Uterus (tissue), 4 donors: Measurements from ENCODE around the gene UMODL1. TPM values are rescaled to one million over a fixed set of nuclear protein-coding genes. Genes with fewer than 3 reads are reported as not detected.

Experiments used
- DNase-seq, 2 donors: peaks; one replicate each; pipeline ENCODE4 v3.0.0-alpha.2; 2019 to 2020
- H3K27ac ChIP-seq, 2 donors: fragments of 200-600 bp; sonication (generic); 1 replicate in 1 of 2; 2 replicates in 1 of 2; pipeline ENCODE4 v1.5.1; 2016 to 2018
- H3K27me3 ChIP-seq, 2 donors: fragments of 200-600 bp; sonication (generic); one replicate each; pipeline ENCODE4 v1.5.1; 2018 to 2019; ENCODE audit warnings: control low read depth in 1 of 2
- H3K36me3 ChIP-seq, 2 donors: fragments of 200-600 bp; sonication (generic); one replicate each; pipeline ENCODE4 v1.5.1; 2019; ENCODE audit warnings: control low read depth in 1 of 2
- H3K4me1 ChIP-seq, 2 donors: fragments of 200-600 bp; sonication (generic); one replicate each; pipeline ENCODE4 v1.5.1; 2018 to 2019; ENCODE audit warnings: control low read depth in 1 of 2
- H3K4me3 ChIP-seq, 2 donors: fragments of 200-600 bp; sonication (generic); 1 replicate in 1 of 2; 2 replicates in 1 of 2; pipeline ENCODE4 v1.5.1; 2018 to 2019; ENCODE audit warnings: mild to moderate bottlenecking in 1 of 2
- H3K9me3 ChIP-seq, 2 donors: fragments of 200-600 bp; sonication (generic); one replicate each; pipeline ENCODE4 v1.5.1; 2019; ENCODE audit warnings: control low read depth in 1 of 2
- CTCF ChIP-seq, 4 experiments: fragments of 200-600 bp in 2 of 4; fragments of 450-650 bp in 2 of 4; sonication (generic) in 2 of 4; IDR thresholded peaks; one replicate each; pipeline ENCODE4 v1.5.1; 2016 to 2019; ENCODE audit warnings: antibody characterized with exemption in 4 of 4, mild to moderate bottlenecking in 2 of 4, moderate library complexity in 1 of 4
- POLR2A ChIP-seq, 2 donors: fragments of 450-650 bp; IDR thresholded peaks; one replicate each; pipeline ENCODE4 v1.6.1; 2016; ENCODE audit warnings: antibody characterized with exemption in 2 of 2, mild to moderate bottlenecking in 1 of 2, moderate library complexity in 1 of 2
- intact Hi-C: fragments of 100-400 bp; cut with DNase I; formaldehyde crosslinking; loops from one replicate; pipeline ENCODE4 v1.15.1; 2023; ENCODE audit warnings: low total_unique reads
- total RNA-seq, 4 donors: library from RNA; depleted of rRNA in 3 of 4; stranded (reverse); fragments of >200 nt in 3 of 4; gene quantifications; one replicate each; pipeline versions ENCODE4 v1.1.0 to v1.2.4, GENCODE V29; 2014 to 2023
- donor health status: DM: yes; HTN: yes; CAD: no.

Gene UMODL1
- total RNA-seq, 4 donors from 2014 or later, result not detected

- no peaks in the 10 kb centered on the region for H3K36me3 ChIP-seq
- no peak for TF ChIP-seq POLR2A (IDR thresholded peaks at IDR 0.05)
- no peak for TF ChIP-seq CTCF (IDR thresholded peaks at IDR 0.05)
- H3K27ac ChIP-seq, result no peak overlapping the region
- H3K27me3 ChIP-seq, result no peaks in the 10 kb centered on the region
- intact Hi-C loops, result no loop called here
- H3K9me3 ChIP-seq, result no peaks in the 10 kb centered on the region
- no peak overlapping the region for H3K4me3 ChIP-seq
- H3K4me1 ChIP-seq, result no peaks in the 10 kb centered on the region
- DNase-seq, result no peak
Observed at GRCh38 chr21:42129300-42130266, 58.5 kb downstream of the UMODL1 start.

GRCh38 chr21:42130441-42130840, 59.3 kb downstream of the UMODL1 start:
- DNase-seq, result no peak
- intact Hi-C loops, result no loop called here
- no peaks in the 10 kb centered on the region for H3K9me3 ChIP-seq
- TF ChIP-seq POLR2A (IDR thresholded peaks at IDR 0.05) (no peak), CTCF (IDR thresholded peaks at IDR 0.05) (no peak)
- H3K4me3 ChIP-seq, result no peak overlapping the region
- no peaks in the 10 kb centered on the region for H3K4me1 ChIP-seq
- no peaks in the 10 kb centered on the region for H3K36me3 ChIP-seq
- H3K27ac ChIP-seq, result no peak overlapping the region
- H3K27me3 ChIP-seq, result no peaks in the 10 kb centered on the region

GRCh38 chr21:42132183-42132582, 61.1 kb downstream of the UMODL1 start:
- Histone ChIP-seq H3K27me3 (no peaks in the 10 kb centered on the region), H3K4me1 (no peaks in the 10 kb centered on the region), H3K27ac (no peak overlapping the region), H3K4me3 (no peak overlapping the region), H3K9me3 (no peaks in the 10 kb centered on the region), H3K36me3 (no peaks in the 10 kb centered on the region)
- no peak for DNase-seq
- intact Hi-C loops, result no loop called here
- no peak for TF ChIP-seq CTCF (IDR thresholded peaks at IDR 0.05)
- no peak for TF ChIP-seq POLR2A (IDR thresholded peaks at IDR 0.05)

GRCh38 chr21:42133131-42133530, 62.0 kb downstream of the UMODL1 start:
- Histone ChIP-seq H3K27ac (no peak overlapping the region), H3K4me3 (no peak overlapping the region), H3K4me1 (no peaks in the 10 kb centered on the region), H3K9me3 (no peaks in the 10 kb centered on the region), H3K36me3 (no peaks in the 10 kb centered on the region), H3K27me3 (no peaks in the 10 kb centered on the region)
- intact Hi-C loops, result no loop called here
- TF ChIP-seq CTCF (IDR thresholded peaks at IDR 0.05) (no peak), POLR2A (IDR thresholded peaks at IDR 0.05) (no peak)
- no peak for DNase-seq

- TF ChIP-seq CTCF (IDR thresholded peaks at IDR 0.05) (no peak), POLR2A (IDR thresholded peaks at IDR 0.05) (no peak)
- DNase-seq, result no peak
- H3K27me3 ChIP-seq, result no peaks in the 10 kb centered on the region
- H3K4me1 ChIP-seq, result no peaks in the 10 kb centered on the region
- no peaks in the 10 kb centered on the region for H3K9me3 ChIP-seq
- no peak overlapping the region for H3K4me3 ChIP-seq
- no peaks in the 10 kb centered on the region for H3K36me3 ChIP-seq
- no peak overlapping the region for H3K27ac ChIP-seq
- intact Hi-C loops, result no loop called here
Observed at GRCh38 chr21:42135386-42136052, 64.4 kb downstream of the UMODL1 start.
